ENCODE measurements around the gene GASK1B. TPM values are rescaled to one million over a fixed set of nuclear protein-coding genes. Genes with fewer than 3 reads are reported as not detected.
A peak's percentile ranks its signal among the peaks of the same experiment; 100 is the strongest.

GASK1B gene
- total and polyA plus RNA-seq, 2 of the 4 experiments (the other 2 are of a cell fraction) = 4.1 to 5.4 TPM

GRCh38 chr4:158125310-158125709 is 47.5 kb downstream of the GASK1B start:
- intact Hi-C loops (cut with micrococcal nuclease) (no loop called here), in situ Hi-C loops (cut with MboI; ENCODE audit: low sequenced_read_pairs) (no loop called here), dilution Hi-C loops (cut with HindIII; ENCODE audit: low sequenced_read_pairs, unreplicated experiment) (no loop called here)
- no peaks in the 10 kb centered on the region for H4K20me1 ChIP-seq (ENCODE audit: insufficient read depth, low read length)
- ATAC-seq (ENCODE audit: low read depth) (no peak), DNase-seq (no peak)
- no peak overlapping the region for H2AFZ ChIP-seq (replicated peaks; ENCODE audit: low read length, poor library complexity)
- H3K9me1 ChIP-seq (ENCODE audit: insufficient read depth, low read length) = no peaks in the 10 kb centered on the region
- H3K14ac ChIP-seq (replicated peaks; ENCODE audit: low read depth, low read length) = no peak overlapping the region
- H3K4ac ChIP-seq (ENCODE audit: low read depth, low read length) = peak overlapping the region; percentile 4; the same call in 1 of the 2 replicates
- no peak overlapping the region; the same call in 2 of the 3 replicates for H2BK15ac ChIP-seq (ENCODE audit: low read depth, low read length)
- H3K4me1 ChIP-seq (ENCODE audit: control insufficient read depth, insufficient read depth, low read length) = peaks cover 5% of the 10 kb centered on the region; the same call in 1 of the 2 replicates
- H4K91ac ChIP-seq (ENCODE audit: insufficient read depth, low read depth, low read length) = no peak overlapping the region
- no CpG with 5 or more reads among the region's 1 CpG for WGBS, 2 experiments (ENCODE audit: extremely low coverage in 2 of 2, insufficient read length in 1 of 2)
- no peak overlapping the region for H2AK5ac ChIP-seq (ENCODE audit: low read depth, low read length)
- H3K79me1 ChIP-seq (ENCODE audit: low read depth in 1 of 2, low read length in 2 of 2) = no peaks in the 10 kb centered on the region
- no peak for TF ChIP-seq NFE2L2 (IDR thresholded peaks at IDR 0.05; ENCODE audit: low read depth, low read length)
- no peak for TF ChIP-seq MXI1 (IDR thresholded peaks at IDR 0.05; ENCODE audit: borderline replicate concordance, low read depth, low read length)
- no peak for TF ChIP-seq SMC3 (IDR thresholded peaks at IDR 0.05; ENCODE audit: low read depth, low read length)
- TF ChIP-seq USF2 (IDR thresholded peaks at IDR 0.05; ENCODE audit: low read depth, low read length) = no peak
- TF ChIP-seq CEBPB (IDR thresholded peaks at IDR 0.05; ENCODE audit: low read depth, low read length) = no peak
- no peak for TF ChIP-seq RFX5 (IDR thresholded peaks at IDR 0.05; ENCODE audit: low read depth, low read length)
- TF ChIP-seq RCOR1 (IDR thresholded peaks at IDR 0.05; ENCODE audit: insufficient replicate concordance, low read length) = no peak
- no peak for TF ChIP-seq MAZ (IDR thresholded peaks at IDR 0.05; ENCODE audit: borderline replicate concordance, low read depth, low read length)
- no peak for TF ChIP-seq POLR2A (IDR thresholded peaks at IDR 0.05; ENCODE audit: low read depth, low read length)
- no peak for TF ChIP-seq CTCF (conservative IDR thresholded peaks at IDR 0.05; ENCODE audit: low read depth, low read length)
- no peak for TF ChIP-seq ELK1 (IDR thresholded peaks at IDR 0.05; ENCODE audit: borderline replicate concordance, low read depth, low read length)
- TF ChIP-seq MAFK (IDR thresholded peaks at IDR 0.05; ENCODE audit: low read depth, low read length) = no peak
- TF ChIP-seq RAD21 (IDR thresholded peaks at IDR 0.05; ENCODE audit: low read length) = no peak
- no peak for TF ChIP-seq FOS (IDR thresholded peaks at IDR 0.05; ENCODE audit: low read depth, low read length)
- no peak for TF ChIP-seq CHD1 (IDR thresholded peaks at IDR 0.05; ENCODE audit: low read depth, low read length)
- TF ChIP-seq BHLHE40 (IDR thresholded peaks at IDR 0.05; ENCODE audit: low read depth, low read length) = no peak
- H2AK9ac ChIP-seq (replicated peaks; ENCODE audit: low read depth, low read length, poor library complexity) = no peak overlapping the region
- ChIA-PET CTCF (no interaction called here), POLR2A (ENCODE audit: unreplicated experiment) (no interaction called here)
- no peak overlapping the region for H4K5ac ChIP-seq (ENCODE audit: low read depth, low read length)
- H3K9me3 ChIP-seq (ENCODE audit: control insufficient read depth, insufficient read depth, low read length) = no peaks in the 10 kb centered on the region
- no peak overlapping the region for H3K56ac ChIP-seq (ENCODE audit: extremely low read depth, insufficient read depth, low read length)
- H3K23ac ChIP-seq (ENCODE audit: low read depth, low read length) = no peak overlapping the region
- H4K8ac ChIP-seq (ENCODE audit: low read depth in 2 of 2, low read length in 2 of 2) = no peak overlapping the region
- no peak overlapping the region for H2BK5ac ChIP-seq (ENCODE audit: low read depth, low read length, poor library complexity, severe bottlenecking)
- H3K27ac ChIP-seq (ENCODE audit: insufficient read depth, low read length) = no peak overlapping the region
- H2BK120ac ChIP-seq (ENCODE audit: low read depth, low read length) = no peak overlapping the region
- H3K4me3 ChIP-seq (ENCODE audit: insufficient read depth, low read depth, low read length) = no peak overlapping the region
- H3K18ac ChIP-seq (ENCODE audit: low read depth, low read length) = no peak overlapping the region
- H3K27me3 ChIP-seq (ENCODE audit: control insufficient read depth, insufficient read depth, low read length) = no peaks in the 10 kb centered on the region
- H2BK20ac ChIP-seq (ENCODE audit: low read depth, low read length) = no peak overlapping the region
- BruUV-seq (replicated peaks) = no TSS peak
- H3K4me2 ChIP-seq (ENCODE audit: low read depth, low read length) = no peak overlapping the region
- no peaks in the 10 kb centered on the region for H3K36me3 ChIP-seq (ENCODE audit: control insufficient read depth, insufficient read depth, low read length)
- no peak overlapping the region for H3K9ac ChIP-seq (ENCODE audit: low read depth, low read length)
